HUES64 (cell line): Measurements from ENCODE around the gene CD6. TPM values are rescaled to one million over a fixed set of nuclear protein-coding genes. Genes with fewer than 3 reads are reported as not detected.

Source experiments
- H3K27ac ChIP-seq: 2 replicates; pipeline ENCODE4 v1.7.0; 2013; ENCODE audit warnings: low read depth, low read length, inconsistent platforms
- H3K27me3 ChIP-seq: 2 replicates; pipeline ENCODE4 v1.6.1; 2013; ENCODE audit warnings: mild to moderate bottlenecking, low read length; ENCODE audit not compliant: insufficient read depth
- H3K36me3 ChIP-seq: 2 replicates; pipeline ENCODE4 v1.6.1; 2013; ENCODE audit warnings: mild to moderate bottlenecking, low read length; ENCODE audit not compliant: insufficient read depth
- H3K4me1 ChIP-seq: 2 replicates; pipeline ENCODE4 v1.6.1; 2013; ENCODE audit warnings: mild to moderate bottlenecking, low read length, moderate library complexity; ENCODE audit not compliant: insufficient read depth
- H3K4me3 ChIP-seq: 2 replicates; pipeline ENCODE4 v1.5.1; 2013; ENCODE audit warnings: mild to moderate bottlenecking, low read length, moderate library complexity
- H3K9ac ChIP-seq: 2 replicates; pipeline ENCODE4 v1.6.1; 2013; ENCODE audit warnings: mild to moderate bottlenecking, low read depth, low read length
- H3K9me3 ChIP-seq: 2 replicates; pipeline ENCODE4 v1.6.1; 2013; ENCODE audit warnings: low read depth, low read length; ENCODE audit not compliant: insufficient read depth
- WGBS: fragments of 150-250, 120-280 bp; methylation state at CpG from one replicate; pipeline ENCODE4 v1.1.7; 2013; ENCODE audit warnings: missing lambda C conversion rate; 5-methylcytosine and 5-hydroxymethylcytosine counted together
- polyA plus RNA-seq, 2 experiments: library from polyadenylated mRNA; stranded (reverse); fragments of 50-300 nt; gene quantifications; one replicate each; pipeline ENCODE4 v1.2.3, GENCODE V29; 2013

The CD6 gene, protein sequence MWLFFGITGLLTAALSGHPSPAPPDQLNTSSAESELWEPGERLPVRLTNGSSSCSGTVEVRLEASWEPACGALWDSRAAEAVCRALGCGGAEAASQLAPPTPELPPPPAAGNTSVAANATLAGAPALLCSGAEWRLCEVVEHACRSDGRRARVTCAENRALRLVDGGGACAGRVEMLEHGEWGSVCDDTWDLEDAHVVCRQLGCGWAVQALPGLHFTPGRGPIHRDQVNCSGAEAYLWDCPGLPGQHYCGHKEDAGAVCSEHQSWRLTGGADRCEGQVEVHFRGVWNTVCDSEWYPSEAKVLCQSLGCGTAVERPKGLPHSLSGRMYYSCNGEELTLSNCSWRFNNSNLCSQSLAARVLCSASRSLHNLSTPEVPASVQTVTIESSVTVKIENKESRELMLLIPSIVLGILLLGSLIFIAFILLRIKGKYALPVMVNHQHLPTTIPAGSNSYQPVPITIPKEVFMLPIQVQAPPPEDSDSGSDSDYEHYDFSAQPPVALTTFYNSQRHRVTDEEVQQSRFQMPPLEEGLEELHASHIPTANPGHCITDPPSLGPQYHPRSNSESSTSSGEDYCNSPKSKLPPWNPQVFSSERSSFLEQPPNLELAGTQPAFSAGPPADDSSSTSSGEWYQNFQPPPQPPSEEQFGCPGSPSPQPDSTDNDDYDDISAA
- not detected for polyA plus RNA-seq (2013, experiment 1 of 2)
- 0.13 TPM for polyA plus RNA-seq (2013, experiment 2 of 2)

DNA sequence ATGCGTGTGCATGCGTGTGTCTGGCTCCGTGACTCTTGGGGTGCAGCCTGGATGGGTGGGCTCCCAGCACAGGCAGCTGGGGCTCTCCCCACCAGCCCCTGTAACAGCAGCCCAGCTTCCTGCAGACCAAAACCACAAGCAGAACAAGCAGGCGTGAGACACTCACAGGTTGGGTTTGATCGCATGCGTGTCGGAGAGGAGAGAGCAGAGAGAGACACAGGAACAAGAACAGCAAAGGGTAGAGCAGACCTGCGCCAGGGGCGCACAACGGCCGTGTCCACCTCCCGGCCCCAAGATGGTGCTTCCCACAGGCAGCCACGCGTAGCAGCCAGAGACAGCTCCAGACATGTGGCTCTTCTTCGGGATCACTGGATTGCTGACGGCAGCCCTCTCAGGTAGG lies at the start of gene CD6:
TSS of gene CD6 (plus strand) at position 161 of the 400 bp plus-strand sequence. CDS start at position 347, 186 bp downstream.
- Histone ChIP-seq H3K4me1 (no peaks in the 10 kb centered on the region), H3K4me3 (no peak within 1 kb of the TSS), H3K27me3 (no peaks in the 10 kb centered on the region), H3K9ac (no peak within 1 kb of the TSS), H3K27ac (no peak within 1 kb of the TSS), H3K9me3 (no peaks in the 10 kb centered on the region), H3K36me3 (no peaks in the 10 kb centered on the region)
- 95% methylated on average over 16 of the region's 16 CpGs for WGBS

DNA sequence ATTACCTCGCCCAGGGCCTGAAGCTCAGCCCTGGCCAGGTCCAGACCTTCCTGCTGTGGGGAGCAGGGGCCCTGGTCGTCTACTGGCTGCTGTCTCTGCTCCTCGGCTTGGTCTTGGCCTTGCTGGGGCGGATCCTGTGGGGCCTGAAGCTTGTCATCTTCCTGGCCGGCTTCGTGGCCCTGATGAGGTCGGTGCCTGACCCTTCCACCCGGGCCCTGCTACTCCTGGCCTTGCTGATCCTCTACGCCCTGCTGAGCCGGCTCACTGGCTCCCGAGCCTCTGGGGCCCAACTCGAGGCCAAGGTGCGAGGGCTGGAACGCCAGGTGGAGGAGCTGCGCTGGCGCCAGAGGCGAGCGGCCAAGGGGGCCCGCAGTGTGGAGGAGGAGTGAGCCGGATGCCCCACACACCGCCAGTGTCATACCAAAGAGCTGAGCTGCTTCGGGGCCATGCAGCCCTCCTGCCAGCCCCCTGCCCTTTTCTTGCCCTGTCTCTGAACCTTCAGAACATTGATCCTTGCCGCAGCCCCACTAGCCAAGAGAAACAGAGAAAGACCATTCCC lies 49.6 kb upstream of the CD6 start:
- Histone ChIP-seq H3K4me1 (peaks cover 7% of the 10 kb centered on the region), H3K27me3 (peaks cover 4% of the 10 kb centered on the region; the same call in 1 of the 2 replicates), H3K9ac (no peak overlapping the region), H3K9me3 (no peaks in the 10 kb centered on the region), H3K27ac (no peak overlapping the region), H3K4me3 (no peak overlapping the region), H3K36me3 (peaks cover 31% of the 10 kb centered on the region)
- WGBS = 96% methylated on average over 23 of the region's 23 CpGs

DNA sequence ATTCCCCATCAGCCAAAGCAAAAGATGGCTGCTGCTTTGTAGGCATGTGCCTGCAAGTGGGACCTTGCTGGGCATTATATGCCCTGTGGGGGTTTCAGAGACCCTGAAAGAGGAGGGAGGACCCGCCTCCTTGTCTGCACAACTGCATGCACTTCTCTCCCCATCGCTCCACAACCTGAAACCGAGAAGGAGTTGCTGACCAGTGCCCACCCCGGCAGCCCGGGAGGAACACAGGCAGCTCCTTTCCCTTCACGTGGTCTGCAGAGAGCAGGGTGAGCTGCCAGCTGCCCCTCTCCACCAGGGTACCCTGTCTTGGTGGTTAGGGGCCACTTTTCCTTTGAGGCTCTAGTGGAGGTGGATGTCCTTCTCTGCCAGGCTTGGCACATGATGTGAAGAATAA lies 48.6 kb upstream of the CD6 start:
- Histone ChIP-seq H3K27ac (no peak overlapping the region), H3K36me3 (peaks cover 41% of the 10 kb centered on the region), H3K4me1 (peaks cover 6% of the 10 kb centered on the region), H3K9me3 (no peaks in the 10 kb centered on the region), H3K27me3 (peaks cover 4% of the 10 kb centered on the region; the same call in 1 of the 2 replicates), H3K4me3 (no peak overlapping the region), H3K9ac (no peak overlapping the region)
- 92% methylated on average over 6 of the region's 6 CpGs for WGBS

DNA sequence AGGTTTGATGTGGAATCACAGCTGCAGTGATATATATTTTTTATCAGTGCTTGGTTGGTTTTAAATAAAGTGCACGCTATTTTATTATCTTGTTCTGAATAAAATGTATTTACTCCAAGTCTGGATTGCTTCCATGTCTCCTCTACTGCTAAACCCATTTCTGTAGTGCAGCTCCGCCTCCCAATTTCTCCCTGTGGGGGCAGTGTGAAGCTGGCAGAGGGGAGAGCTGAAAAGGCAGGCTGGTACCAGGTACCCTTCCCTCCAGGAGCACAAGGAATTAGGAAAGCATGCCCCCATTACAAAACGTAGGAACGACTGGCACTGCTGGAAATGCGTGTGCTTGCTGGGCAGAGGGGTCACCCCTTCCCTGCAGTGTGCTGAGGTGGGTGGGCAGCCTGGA lies 48.2 kb upstream of the CD6 start:
- no peaks in the 10 kb centered on the region for H3K9me3 ChIP-seq
- no peak overlapping the region for H3K27ac ChIP-seq
- peaks cover 45% of the 10 kb centered on the region for H3K36me3 ChIP-seq
- no peak overlapping the region for H3K9ac ChIP-seq
- 86% methylated on average over 4 of the region's 5 CpGs for WGBS
- no peak overlapping the region for H3K4me3 ChIP-seq
- H3K27me3 ChIP-seq = peaks cover 4% of the 10 kb centered on the region; the same call in 1 of the 2 replicates
- peaks cover 6% of the 10 kb centered on the region for H3K4me1 ChIP-seq

DNA sequence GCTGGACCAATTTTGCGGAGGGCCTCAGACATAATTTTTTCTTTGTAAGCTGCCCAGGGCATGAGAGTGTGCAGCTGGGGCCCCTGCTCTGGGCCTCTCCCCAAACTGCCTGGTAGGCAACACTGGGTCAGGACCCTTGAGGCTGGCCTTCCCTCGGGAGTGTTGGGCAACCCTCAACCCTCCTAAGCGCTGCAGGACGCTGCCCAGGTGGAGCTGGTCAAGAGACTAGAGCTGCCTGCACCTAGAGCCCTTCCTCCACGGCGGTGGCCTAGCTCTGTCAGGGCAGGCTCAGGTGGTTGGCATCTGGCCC lies 47.7 kb upstream of the CD6 start:
- H3K27me3 ChIP-seq = peaks cover 4% of the 10 kb centered on the region; the same call in 1 of the 2 replicates
- H3K36me3 ChIP-seq = peaks cover 50% of the 10 kb centered on the region
- H3K9ac ChIP-seq = no peak overlapping the region
- peaks cover 6% of the 10 kb centered on the region for H3K4me1 ChIP-seq
- H3K27ac ChIP-seq = no peak overlapping the region
- H3K4me3 ChIP-seq = peak overlapping the region; percentile 86
- H3K9me3 ChIP-seq = no peaks in the 10 kb centered on the region
- 58% methylated on average over 6 of the region's 6 CpGs for WGBS

DNA sequence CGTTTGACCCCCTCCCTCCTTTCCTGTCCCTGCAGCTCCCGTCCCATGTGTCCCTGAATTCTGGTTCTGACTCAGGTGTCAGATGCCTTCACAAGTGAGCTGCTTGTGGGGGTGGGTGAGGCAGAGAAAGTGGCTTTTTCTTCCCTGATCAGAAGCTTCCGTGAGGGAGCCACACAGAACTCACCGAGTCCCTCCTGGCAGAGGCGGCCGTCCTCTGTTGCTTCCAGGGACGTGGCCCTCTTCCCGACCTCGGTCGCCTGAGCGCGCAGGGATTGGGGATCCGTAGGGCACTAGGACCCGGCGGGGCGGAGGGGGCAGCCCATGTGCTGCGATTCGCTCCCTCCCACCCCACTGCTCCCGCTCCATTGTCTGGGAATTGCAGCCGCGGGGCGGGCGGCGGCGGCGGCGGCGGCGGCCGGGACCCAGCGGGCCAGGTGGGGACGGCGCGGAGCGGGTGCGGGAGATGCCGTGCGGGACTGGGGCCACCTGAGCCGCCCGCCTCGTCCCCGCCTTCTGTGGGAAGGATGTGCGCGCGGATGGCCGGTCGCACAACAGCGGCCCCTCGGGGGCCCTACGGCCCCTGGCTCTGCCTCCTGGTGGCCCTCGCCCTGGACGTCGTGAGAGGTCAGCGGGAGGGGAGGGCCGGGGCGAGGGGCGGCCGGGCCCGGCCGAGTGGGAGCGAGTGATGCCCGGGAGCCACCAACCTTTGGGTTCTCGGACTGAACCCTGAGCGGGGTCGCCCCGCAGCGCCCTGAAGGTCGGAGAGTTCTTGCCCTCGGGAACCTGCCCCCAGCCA lies 47.2 kb upstream of the CD6 start, which contains the start of gene TMEM132A:
TSS of gene TMEM132A (plus strand) at position 351 of the 796 bp plus-strand sequence. CDS start at position 525, 174 bp downstream.
- Histone ChIP-seq H3K4me3 (peak within 1 kb of the TSS; percentile 86), H3K27me3 (peaks cover 4% of the 10 kb centered on the region; the same call in 1 of the 2 replicates), H3K9ac (peak within 1 kb of the TSS; percentile 82), H3K9me3 (no peaks in the 10 kb centered on the region), H3K36me3 (peaks cover 55% of the 10 kb centered on the region), H3K27ac (no peak within 1 kb of the TSS), H3K4me1 (peaks cover 6% of the 10 kb centered on the region)
- 1% methylated on average over 69 of the region's 69 CpGs for WGBS

DNA sequence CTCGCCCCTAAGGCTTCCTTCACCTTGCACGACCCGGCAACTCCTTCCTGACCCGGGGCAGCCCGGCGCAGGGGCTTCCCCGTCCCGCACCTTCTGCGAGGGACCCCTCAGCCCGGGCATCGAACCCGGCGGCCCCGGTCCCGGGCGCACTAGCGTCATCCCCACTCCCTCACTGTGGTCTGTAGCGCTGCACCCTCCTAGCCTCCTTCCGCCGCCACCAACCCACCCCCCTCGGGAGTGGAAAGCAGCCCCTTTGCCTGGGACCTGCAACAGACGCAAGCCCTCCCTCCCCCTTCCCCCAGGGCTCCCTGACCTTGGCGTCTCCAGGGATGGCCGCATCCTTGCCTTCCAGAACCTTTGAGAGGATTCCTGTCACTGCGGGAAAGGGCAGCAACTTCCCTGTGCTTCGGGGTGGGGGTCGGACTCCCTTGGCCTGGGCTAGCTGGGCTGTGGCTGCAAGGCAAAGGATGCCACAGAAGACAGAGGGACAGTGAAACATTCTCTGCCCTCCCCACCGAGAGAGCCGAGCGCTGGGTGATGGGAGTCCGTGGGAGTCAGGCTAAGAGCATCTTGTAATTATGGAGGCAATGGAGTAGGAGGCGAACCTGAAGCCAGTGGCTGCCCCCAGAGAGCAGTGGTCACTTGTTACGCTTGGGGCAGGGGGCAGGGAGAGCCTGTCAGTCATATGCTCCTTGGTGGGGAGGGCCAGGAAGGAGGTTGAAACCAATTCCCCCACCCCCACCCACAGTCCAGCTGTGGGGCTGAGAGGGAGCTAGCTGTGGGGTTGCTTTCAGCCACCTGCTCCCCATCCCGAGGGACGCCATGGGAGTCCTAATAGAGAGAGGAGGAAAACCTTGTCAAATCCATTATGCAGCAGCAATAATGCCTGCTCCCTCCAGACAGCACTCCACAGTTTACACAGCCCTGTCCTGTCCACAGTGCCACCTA lies 46.3 kb upstream of the CD6 start:
- H3K9ac ChIP-seq = peak overlapping the region; percentile 82
- H3K4me3 ChIP-seq = peak overlapping the region; percentile 86
- H3K27me3 ChIP-seq = peaks cover 4% of the 10 kb centered on the region; the same call in 1 of the 2 replicates
- 1% methylated on average over 33 of the region's 35 CpGs for WGBS
- H3K9me3 ChIP-seq = no peaks in the 10 kb centered on the region
- H3K36me3 ChIP-seq = peaks cover 55% of the 10 kb centered on the region
- H3K27ac ChIP-seq = no peak overlapping the region
- peaks cover 6% of the 10 kb centered on the region for H3K4me1 ChIP-seq

DNA sequence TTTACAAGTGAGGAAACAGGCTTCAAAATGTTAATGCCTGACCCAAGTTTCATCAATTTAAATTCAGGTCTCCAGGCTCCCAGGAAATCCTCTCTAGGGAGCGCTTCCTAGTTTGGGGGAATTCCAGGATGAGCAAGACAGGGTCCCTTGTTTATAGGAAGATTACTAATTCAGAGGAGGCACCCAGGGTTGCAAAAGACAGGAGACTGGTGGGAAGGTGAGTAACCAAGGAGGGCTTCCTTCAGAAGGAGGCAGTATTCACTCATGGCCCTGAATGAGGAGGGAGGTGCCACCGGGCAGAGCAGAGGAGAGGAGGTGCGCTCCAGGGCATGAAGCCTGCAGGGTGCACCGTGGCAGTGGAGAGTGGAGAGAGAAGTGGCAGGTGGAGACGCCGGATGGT lies 45.6 kb upstream of the CD6 start:
- Histone ChIP-seq H3K27ac (no peak overlapping the region), H3K9ac (no peak overlapping the region), H3K9me3 (no peaks in the 10 kb centered on the region), H3K27me3 (peaks cover 4% of the 10 kb centered on the region; the same call in 1 of the 2 replicates), H3K4me3 (peak overlapping the region; percentile 86), H3K4me1 (peaks cover 6% of the 10 kb centered on the region), H3K36me3 (peaks cover 55% of the 10 kb centered on the region)
- WGBS = 63% methylated on average over 6 of the region's 6 CpGs

DNA sequence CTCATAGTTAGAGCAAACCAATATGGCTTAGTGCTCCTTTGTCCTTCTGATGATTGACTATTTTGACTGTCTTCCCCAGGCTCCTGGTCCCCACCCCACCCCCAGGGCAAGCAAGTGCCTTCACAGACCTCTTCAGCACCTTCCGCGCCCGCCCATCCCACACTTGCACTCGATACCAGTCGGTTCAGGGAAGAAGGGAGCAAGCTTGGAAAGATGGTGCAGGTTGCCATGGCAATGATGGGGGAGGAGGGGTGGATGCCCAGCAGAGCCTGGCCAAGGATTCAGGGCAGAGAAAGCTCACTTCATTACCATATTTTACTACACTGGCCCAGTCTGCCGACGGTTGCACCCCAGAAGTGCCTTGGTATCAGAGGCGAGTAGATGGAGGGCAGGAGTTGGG lies 45.0 kb upstream of the CD6 start:
- peaks cover 6% of the 10 kb centered on the region for H3K4me1 ChIP-seq
- H3K9me3 ChIP-seq = no peaks in the 10 kb centered on the region
- H3K27ac ChIP-seq = no peak overlapping the region
- 0 out of 2 replicates have a peak overlapping the region, but pooled peaks have one; percentile 86 for H3K4me3 ChIP-seq
- no peak overlapping the region for H3K9ac ChIP-seq
- WGBS = 91% methylated on average over 8 of the region's 8 CpGs
- H3K36me3 ChIP-seq = peaks cover 56% of the 10 kb centered on the region
- H3K27me3 ChIP-seq = peaks cover 4% of the 10 kb centered on the region; the same call in 1 of the 2 replicates
